NCI-H2227 (cell line): ENCODE data around the gene SSX7.
"Not testable (repeated sequence)": the region's sequence is repeated elsewhere in the genome, so short reads cannot be mapped to it uniquely, and the experiment has no call there.

Experiments used
- DNase-seq: peaks from one replicate; lab custom pipeline; 2025; ENCODE audit not compliant: unreplicated experiment; lab: John Stamatoyannopoulos, UW

Gene SSX7, protein sequence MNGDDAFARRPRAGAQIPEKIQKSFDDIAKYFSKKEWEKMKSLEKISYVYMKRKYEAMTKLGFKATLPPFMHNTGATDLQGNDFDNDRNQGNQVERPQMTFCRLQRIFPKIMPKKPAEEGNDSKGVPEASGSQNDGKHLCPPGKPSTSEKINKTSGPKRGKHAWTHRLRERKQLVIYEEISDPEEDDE

DNA sequence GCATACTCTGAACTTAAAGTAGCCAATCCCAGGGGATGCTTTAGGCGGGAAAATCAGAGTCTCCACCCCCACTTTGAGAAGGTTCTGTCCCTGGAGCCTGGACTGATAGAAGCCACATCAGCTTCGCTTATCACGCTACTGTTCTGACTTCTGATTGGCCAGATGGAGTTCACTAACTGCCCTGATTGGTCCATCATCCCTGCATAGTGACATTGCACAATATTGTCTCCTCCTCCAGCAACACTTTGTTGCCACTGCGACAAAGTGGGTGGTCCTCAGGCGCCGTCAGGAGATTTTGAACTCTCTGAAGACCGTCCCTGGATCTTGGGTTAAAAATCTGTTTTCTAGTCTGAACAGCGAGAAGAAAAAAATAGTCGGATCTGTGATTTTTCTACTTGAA is at the start of gene SSX7:
SSX7 (minus strand) TSS at position 101 of the 400 bp plus-strand sequence. CDS start 1,428 bp downstream, outside the sequence.
- DNase-seq: not testable (repeated sequence)

DNA sequence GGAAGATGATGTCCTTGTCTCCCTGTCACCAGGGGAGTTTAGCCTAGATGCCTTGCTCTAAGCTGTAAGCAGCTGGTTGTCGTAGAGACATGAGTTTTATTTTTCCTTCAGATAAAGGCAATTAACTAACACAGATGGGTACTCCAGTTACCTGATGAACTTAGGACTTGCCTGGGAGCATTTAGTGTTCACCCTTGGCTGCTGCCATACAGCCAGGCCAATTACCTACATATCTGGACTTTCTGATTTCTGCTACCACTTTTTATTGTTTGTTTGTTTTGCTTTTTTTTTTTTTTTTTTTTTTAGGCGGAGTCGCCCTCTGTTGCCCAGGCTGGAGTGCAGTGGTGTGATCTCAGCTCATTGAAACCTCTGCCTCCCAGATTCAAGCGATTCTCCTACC is 37.3 kb upstream of the SSX7 start:
- not testable (repeated sequence) for DNase-seq

DNA sequence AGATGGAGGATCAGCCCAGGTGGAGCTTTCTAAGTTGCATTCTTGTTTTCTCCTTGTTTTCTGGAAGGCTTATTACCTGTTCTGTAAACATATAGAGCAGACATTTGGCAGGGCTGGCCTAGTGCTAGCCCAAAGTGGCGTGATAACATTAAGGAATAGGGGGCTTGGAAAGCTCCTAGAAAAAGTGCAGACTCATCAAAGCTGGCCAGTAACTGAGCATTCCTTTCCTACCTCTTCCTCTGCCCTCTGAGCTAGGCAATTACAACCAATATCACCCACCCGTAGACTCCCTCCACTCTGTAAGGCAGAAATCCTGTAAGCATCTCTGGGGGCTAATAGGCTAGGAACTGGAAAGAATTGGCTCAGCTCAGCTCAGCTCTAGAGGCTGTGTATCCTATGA is 7.5 kb upstream of the SSX7 start:
- not testable (repeated sequence) for DNase-seq

DNA sequence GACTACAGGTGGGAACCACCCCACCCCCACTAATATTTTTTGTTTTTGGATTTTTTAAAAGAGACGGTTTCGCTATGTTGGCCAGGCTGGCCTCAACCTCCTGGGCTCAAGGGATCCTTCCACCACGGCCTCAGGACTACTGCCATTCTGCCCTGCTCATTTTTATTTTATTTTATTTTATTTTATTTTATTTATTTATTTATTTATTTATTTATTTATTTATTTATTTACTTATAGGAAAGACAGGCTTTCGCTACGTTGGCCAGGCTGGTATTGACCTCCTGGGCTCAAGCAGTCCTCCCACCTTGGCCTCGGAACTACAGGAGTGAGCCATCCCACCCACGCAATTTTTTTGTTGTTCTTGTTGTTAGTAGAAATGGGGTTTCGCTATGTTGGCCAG is 775 bp upstream of the SSX7 start:
- DNase-seq: not testable (repeated sequence)

DNA sequence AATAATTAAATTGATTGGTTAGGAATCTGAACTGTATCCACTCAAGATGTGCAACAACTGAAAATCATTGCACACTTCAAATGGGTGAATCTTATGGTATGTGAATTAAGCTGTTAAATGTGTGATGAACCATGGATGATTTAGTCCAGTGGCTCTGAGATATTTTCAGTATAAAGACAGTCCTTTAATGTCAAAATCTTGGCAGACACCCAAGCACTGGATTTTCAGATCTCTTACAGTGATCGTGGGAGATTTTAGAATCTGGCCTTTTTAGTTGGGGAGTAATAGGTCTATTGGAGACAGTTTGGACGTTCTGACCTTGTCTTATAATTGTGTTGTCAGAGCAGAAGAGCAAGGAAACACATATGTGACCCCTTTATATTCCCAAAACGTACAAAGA is 4.0 kb downstream of the SSX7 start:
- DNase-seq: not testable (repeated sequence)

DNA sequence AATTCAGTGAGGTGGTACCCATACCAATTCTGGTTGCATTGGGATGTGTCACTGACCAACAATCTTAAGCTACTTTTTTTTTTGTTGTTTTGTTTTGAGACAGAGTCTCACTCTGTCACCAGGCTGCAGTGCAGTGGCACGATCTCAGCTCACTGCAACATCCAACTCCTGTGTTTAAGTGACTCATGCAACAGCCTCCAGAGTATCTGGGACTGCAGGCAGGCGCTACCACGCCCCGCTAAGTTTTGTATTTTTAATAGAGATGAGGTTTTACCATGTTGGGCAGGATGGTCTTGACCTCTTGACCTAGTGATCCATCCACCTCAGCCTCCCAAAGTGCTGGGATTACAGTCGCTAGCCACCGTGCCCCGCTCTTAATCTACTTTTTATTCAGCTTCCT is 5.7 kb downstream of the SSX7 start:
- DNase-seq: not testable (repeated sequence)

DNA sequence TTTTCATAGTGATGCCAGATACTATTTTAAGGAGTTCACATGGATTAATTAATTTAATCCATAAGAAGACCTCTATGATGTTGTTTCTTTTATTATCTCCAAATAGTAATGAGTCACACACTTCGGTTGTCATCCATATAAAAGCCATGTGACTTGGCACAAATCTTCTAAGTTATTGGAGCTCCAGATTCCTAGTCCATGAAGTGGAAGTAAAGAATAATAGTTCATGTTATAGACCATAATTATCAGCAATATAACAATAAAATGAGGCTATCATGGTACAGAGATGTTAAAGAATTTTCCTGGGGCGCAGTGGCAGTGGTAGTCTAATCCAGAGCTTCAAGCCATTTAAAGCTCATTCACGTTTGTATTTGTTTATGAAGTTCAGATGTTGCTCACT is 26.2 kb downstream of the SSX7 start:
- DNase-seq: not testable (repeated sequence)

DNA sequence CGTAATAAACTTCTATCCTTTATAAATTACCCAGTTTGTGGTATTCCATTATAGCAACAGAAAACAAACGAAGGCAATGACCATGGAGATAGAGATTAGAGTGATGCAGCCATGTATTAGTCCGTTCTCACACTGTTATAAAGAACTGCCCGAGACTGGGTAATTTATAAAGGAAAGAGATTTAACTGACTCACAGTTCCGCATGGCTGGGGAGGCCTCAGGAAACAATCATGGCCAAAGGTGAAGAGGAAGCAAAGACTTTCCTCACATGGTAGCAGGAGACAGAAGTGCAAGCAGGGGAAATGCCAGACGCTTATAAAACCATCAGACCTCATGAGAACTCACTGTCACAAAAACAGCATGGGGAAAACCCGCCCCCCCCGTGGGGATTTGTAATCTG is 34.0 kb downstream of the SSX7 start:
- DNase-seq: not testable (repeated sequence)

DNA sequence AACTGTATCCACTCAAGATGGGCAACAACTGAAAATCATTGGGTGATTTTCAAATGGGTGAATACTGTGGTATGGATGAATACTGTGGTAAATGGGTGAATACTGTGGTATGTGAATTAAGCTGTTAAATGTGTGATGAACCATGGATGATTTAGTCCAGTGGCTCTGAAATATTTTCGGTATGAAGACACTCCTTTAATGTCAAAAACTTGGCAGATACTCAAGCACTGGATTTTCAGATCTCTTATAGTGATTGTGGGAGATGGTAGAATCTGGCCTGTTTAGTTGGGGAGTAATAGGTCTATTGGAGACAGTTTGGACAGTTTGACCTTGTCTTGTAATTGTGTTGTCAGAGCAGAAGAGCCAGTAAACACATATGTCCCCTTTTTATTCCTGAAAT is 45.7 kb downstream of the SSX7 start:
- no peak for DNase-seq

DNA sequence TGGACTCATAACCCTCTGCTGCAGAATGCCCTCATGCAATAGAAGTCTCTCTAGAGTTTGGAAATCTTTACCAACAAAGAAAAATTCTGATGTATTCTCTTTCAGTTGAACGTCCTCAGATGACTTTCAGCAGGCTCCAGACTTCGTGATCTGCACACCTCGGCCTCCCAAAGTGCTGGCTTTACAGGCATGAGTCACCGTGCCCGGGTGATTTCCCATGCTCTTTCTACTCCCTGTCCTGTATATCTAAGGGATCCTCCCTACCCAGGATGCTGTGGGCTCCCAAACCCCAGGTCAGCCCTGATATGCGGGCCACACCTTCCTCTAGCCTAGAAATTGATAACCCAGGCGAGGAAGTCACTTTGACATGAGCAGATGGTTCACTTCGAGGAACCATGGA is 51.5 kb downstream of the SSX7 start:
- DNase-seq: not testable (repeated sequence)

DNA sequence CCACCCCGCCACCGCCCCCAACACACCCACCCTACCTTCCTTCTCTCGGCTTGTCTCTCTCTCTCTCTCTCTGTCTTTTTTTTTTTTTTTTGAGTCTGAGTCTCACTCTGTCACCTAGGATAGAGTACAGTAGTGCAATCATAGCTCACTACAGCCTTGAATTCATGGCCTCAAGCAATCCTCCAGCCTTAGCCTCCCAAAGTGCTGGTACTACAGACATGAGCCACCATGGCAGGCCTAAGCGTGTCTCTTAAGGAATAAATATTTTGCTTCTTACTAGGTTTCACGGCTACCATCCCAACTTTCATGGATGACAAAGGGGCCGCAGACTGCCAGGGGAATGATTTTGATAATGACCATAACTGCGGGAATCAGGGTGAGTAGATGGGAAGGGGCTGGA is 55.8 kb downstream of the SSX7 start:
- DNase-seq: no peak

DNA sequence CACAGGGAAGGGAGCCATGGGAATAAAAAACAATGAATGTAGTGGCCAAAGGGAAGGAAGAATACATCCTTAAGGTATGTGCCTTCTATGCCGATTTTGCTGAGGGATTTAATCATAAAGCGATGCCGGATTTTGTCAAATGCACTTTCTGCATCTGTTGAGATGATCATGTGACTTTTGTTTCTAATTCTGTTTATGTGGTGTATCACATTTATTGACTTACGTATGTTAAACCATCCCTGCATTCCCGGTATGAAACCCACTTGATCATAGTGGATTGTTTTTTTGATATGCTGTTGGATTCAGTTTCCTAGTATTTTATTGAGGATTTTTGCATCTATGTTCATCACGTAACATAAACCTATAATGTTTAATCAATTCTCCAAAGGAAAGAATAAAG is 60.0 kb downstream of the SSX7 start:
- DNase-seq: no peak
